ENCODE data around the gene ZDHHC5. TPM values are rescaled to one million over a fixed set of nuclear protein-coding genes. Genes with fewer than 3 reads are reported as not detected.

The ZDHHC5 gene
- total RNA-seq, 1 experiment from 2014 or later, result 65.2 TPM

GRCh38 chr11:57633394-57634070 is 34.4 kb upstream of the ZDHHC5 start:
- no CpG with 5 or more reads among the region's 6 CpGs for WGBS (ENCODE audit: extremely low coverage, insufficient read length, low lambda C conversion rate)
- H3K27ac ChIP-seq (ENCODE audit: insufficient read length, low read depth, low read length), result no peak overlapping the region
- H3K4me3 Mint-ChIP-seq, result no peak overlapping the region

More at GRCh38 chr11:57633394-57634070, 34.4 kb upstream of the ZDHHC5 start:
- H3K23ac ChIP-seq (ENCODE audit: insufficient read length, low read depth, low read length), result no peak overlapping the region
- no peak overlapping the region for H3T11ph ChIP-seq (ENCODE audit: low read length)
- H3K79me1 ChIP-seq (ENCODE audit: insufficient read depth, low read depth, low read length, poor library complexity, severe bottlenecking), result no peaks in the 10 kb centered on the region
- H3K4ac ChIP-seq (ENCODE audit: low read depth, low read length), result no peak overlapping the region
- no peaks in the 10 kb centered on the region for H3K23me2 ChIP-seq (ENCODE audit: insufficient read length, low read depth, low read length, poor library complexity, severe bottlenecking)
- H2BK5ac ChIP-seq (ENCODE audit: insufficient read length, low read length), result no peak overlapping the region
- H3K14ac ChIP-seq (ENCODE audit: insufficient read depth, low read length), result no peak overlapping the region
- no peak for DNase-seq
- H3K27ac Mint-ChIP-seq, result no peak overlapping the region
- TF ChIP-seq CTCF (conservative IDR thresholded peaks at IDR 0.05), result no peak
- H3K36me3 Mint-ChIP-seq (ENCODE audit: insufficient read depth in 1 of 3, low read depth in 3 of 3), result peaks cover 0 to 3% (median 2%) of the 10 kb centered on the region in 3 experiments; a peak in 2 of 7 replicates
- no peak overlapping the region for H3K56ac ChIP-seq (ENCODE audit: insufficient read length, low read depth, low read length)
- H3K18ac ChIP-seq (ENCODE audit: insufficient read length, low read depth, low read length), result no peak overlapping the region
- H3K4me1 ChIP-seq (ENCODE audit: insufficient read depth, low read length), result peaks cover 4% of the 10 kb centered on the region
- H2BK12ac ChIP-seq (ENCODE audit: insufficient read length, low read depth, low read length), result no peak overlapping the region
- no peaks in the 10 kb centered on the region for H3K79me2 ChIP-seq (ENCODE audit: insufficient read depth, low read length)
- H2AFZ ChIP-seq (ENCODE audit: low read length), result no peak overlapping the region
- H3K27me3 ChIP-seq (ENCODE audit: insufficient read depth, low read length), result no peaks in the 10 kb centered on the region
- H2BK15ac ChIP-seq (ENCODE audit: low read depth, low read length), result no peak overlapping the region
- H3K27me3 Mint-ChIP-seq (ENCODE audit: low read depth), result peaks cover 29% of the 10 kb centered on the region
- H3K4me2 ChIP-seq (ENCODE audit: insufficient read depth, insufficient read length, low read length), result no peak overlapping the region
- no peaks in the 10 kb centered on the region for H4K20me1 ChIP-seq (ENCODE audit: control insufficient read depth, insufficient read depth, insufficient read length)
- H4K8ac ChIP-seq (replicated peaks; ENCODE audit: insufficient read length, low read depth, low read length), result no peak overlapping the region
- H3K9me3 Mint-ChIP-seq, result peaks cover 0 to 3% of the 10 kb centered on the region in 2 experiments; a peak in 1 of 5 replicates
- no peak overlapping the region for H2AK5ac ChIP-seq (ENCODE audit: insufficient read length, low read length)
- H4K91ac ChIP-seq (ENCODE audit: insufficient read length, low read depth, low read length), result no peak overlapping the region
- no peak overlapping the region for H2BK20ac ChIP-seq (ENCODE audit: low read depth, low read length, poor library complexity, severe bottlenecking)
- H3K9ac ChIP-seq (ENCODE audit: extremely low read depth, insufficient read length, low read length), result no peak overlapping the region
- H4K5ac ChIP-seq (ENCODE audit: insufficient read length, low read depth, low read length), result no peak overlapping the region
- no peaks in the 10 kb centered on the region for H3K9me3 ChIP-seq (ENCODE audit: control insufficient read depth, low read depth, low read length)
- H2BK120ac ChIP-seq (ENCODE audit: low read depth, low read length, poor library complexity, severe bottlenecking), result no peak overlapping the region
- peaks cover 12 to 22% of the 10 kb centered on the region in 2 experiments for H3K4me1 Mint-ChIP-seq

All from H9 (cell line).